A549 (cell line): ENCODE data around the gene SLFN12L.

Experiments
- MAZ ChIP-seq: fragments of 150-350 bp; IDR thresholded peaks from 2 replicates; pipeline ENCODE4 v1.6.1; 2014; ENCODE audit warnings: antibody characterized with exemption, low read depth, low read length, borderline replicate concordance
- TF ChIP-seq, protein P1 (sequence below): fragments of >200 bp; sonication (Bioruptor Twin); formaldehyde crosslinking; IDR thresholded peaks from 3 replicates; pipeline ENCODE4 v1.5.1; 2016
- TF ChIP-seq, protein P2 (sequence below): IDR thresholded peaks from 2 replicates; pipeline ENCODE4 v1.6.1; 2012

DNA sequence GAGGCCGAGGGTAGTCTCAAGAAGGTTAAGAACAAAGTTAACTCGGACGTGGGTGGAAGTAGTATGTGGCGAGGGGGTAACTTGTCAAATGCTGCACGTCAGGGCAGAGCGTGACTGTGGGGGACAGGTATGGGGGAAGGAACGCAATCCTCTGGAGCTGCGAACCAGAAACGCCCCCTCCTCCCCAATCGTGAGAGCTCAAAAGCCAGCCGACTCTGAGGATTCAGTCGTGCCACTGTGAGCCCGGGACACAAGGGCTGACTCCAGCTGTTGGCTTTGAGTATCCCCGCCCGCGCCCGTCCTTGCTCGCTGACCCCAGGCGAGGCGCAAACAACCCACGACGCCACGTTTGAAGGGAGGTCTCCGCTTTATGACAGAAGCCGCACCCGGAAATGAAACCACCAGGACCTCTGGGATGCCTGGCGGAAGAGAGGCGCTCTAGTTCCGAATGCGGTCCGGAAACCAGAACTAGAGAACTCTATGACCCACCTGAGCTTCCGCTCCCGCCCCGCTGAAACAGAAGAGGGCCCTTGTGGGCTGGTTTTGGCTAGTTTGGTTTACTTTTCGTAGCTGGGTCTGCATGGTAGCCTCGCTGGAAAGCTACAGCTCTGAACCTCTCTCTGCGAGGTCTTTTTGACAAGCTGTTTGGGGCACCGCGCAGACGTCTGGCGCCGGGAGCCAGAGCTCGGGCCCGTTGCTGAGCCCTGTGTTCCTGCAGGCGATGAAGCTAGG is 40.9 kb upstream of the SLFN12L start, which contains the start of gene PEX12:
- TF ChIP-seq, protein P1, sequence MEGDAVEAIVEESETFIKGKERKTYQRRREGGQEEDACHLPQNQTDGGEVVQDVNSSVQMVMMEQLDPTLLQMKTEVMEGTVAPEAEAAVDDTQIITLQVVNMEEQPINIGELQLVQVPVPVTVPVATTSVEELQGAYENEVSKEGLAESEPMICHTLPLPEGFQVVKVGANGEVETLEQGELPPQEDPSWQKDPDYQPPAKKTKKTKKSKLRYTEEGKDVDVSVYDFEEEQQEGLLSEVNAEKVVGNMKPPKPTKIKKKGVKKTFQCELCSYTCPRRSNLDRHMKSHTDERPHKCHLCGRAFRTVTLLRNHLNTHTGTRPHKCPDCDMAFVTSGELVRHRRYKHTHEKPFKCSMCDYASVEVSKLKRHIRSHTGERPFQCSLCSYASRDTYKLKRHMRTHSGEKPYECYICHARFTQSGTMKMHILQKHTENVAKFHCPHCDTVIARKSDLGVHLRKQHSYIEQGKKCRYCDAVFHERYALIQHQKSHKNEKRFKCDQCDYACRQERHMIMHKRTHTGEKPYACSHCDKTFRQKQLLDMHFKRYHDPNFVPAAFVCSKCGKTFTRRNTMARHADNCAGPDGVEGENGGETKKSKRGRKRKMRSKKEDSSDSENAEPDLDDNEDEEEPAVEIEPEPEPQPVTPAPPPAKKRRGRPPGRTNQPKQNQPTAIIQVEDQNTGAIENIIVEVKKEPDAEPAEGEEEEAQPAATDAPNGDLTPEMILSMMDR: no peak
- no peak for TF ChIP-seq MAZ
- TF ChIP-seq, protein P2, sequence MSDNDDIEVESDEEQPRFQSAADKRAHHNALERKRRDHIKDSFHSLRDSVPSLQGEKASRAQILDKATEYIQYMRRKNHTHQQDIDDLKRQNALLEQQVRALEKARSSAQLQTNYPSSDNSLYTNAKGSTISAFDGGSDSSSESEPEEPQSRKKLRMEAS: peak; percentile 93
